WI38 (cell line): Measurements from ENCODE around the gene GRK4.

Source experiments
- H3K4me3 ChIP-seq: 2 replicates; pipeline ENCODE4 v1.5.1; 2011; ENCODE audit warnings: low read depth, mild to moderate bottlenecking, control low read depth, low read length
- TF ChIP-seq, protein P1 (sequence below): IDR thresholded peaks from 2 replicates; pipeline ENCODE4 v1.5.1; 2012; ENCODE audit warnings: low read depth, mild to moderate bottlenecking, control low read depth, low read length

The GRK4 gene

GRCh38 chr4:2928242-2929176 is 34.9 kb upstream of the GRK4 start:
- TF ChIP-seq, protein P1, sequence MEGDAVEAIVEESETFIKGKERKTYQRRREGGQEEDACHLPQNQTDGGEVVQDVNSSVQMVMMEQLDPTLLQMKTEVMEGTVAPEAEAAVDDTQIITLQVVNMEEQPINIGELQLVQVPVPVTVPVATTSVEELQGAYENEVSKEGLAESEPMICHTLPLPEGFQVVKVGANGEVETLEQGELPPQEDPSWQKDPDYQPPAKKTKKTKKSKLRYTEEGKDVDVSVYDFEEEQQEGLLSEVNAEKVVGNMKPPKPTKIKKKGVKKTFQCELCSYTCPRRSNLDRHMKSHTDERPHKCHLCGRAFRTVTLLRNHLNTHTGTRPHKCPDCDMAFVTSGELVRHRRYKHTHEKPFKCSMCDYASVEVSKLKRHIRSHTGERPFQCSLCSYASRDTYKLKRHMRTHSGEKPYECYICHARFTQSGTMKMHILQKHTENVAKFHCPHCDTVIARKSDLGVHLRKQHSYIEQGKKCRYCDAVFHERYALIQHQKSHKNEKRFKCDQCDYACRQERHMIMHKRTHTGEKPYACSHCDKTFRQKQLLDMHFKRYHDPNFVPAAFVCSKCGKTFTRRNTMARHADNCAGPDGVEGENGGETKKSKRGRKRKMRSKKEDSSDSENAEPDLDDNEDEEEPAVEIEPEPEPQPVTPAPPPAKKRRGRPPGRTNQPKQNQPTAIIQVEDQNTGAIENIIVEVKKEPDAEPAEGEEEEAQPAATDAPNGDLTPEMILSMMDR = no peak
- H3K4me3 ChIP-seq = no peak overlapping the region

- TF ChIP-seq, protein P1 = no peak
- H3K4me3 ChIP-seq = no peak overlapping the region
These were observed 33.9 kb upstream of the GRK4 start for GRCh38 chr4:2929469-2929868.

- TF ChIP-seq, protein P1 = no peak
- no peak overlapping the region for H3K4me3 ChIP-seq
These were observed 33.1 kb upstream of the GRK4 start for GRCh38 chr4:2930135-2930757.

DNA sequence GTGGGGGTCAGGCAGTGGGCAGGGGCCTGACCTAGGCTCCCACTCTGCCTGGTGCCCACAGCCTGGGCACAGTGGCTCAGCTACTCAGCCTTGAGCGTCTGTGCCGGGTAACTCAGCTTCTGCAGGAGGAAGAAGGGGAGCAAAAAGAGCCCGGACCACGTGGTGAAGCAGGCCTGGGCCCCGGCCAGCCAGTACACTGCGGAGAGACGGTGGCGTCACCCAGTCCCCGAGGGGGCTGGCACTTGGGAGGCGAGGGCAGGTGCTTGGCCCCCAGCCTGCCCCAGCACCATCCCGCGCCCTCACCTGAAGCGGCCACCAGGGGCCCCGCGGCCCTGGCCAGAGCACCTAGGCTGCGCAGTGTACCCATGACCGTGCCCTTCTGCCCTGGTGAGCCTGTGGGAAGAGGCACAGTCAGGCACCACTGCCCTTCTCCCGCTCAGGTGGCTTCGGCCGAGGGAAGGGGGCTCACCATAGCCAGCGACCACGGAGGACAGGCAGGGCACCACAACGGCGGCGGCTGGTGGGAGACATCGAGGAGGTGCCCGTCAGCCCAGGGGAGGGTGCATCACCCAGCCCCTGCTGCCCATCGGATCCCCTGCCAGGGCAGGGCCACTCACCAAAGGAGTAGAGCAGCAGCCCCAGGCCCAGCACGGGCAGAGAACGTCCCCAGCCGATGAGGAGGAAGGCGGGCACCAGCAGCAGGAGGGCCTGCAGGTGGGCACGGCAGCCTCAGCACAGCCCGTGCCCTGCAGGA is 32.4 kb upstream of the GRK4 start:
- TF ChIP-seq, protein P1 = no peak
- no peak overlapping the region for H3K4me3 ChIP-seq

GRCh38 chr4:2931512-2932301 is 31.7 kb upstream of the GRK4 start:
- no peak overlapping the region for H3K4me3 ChIP-seq

DNA sequence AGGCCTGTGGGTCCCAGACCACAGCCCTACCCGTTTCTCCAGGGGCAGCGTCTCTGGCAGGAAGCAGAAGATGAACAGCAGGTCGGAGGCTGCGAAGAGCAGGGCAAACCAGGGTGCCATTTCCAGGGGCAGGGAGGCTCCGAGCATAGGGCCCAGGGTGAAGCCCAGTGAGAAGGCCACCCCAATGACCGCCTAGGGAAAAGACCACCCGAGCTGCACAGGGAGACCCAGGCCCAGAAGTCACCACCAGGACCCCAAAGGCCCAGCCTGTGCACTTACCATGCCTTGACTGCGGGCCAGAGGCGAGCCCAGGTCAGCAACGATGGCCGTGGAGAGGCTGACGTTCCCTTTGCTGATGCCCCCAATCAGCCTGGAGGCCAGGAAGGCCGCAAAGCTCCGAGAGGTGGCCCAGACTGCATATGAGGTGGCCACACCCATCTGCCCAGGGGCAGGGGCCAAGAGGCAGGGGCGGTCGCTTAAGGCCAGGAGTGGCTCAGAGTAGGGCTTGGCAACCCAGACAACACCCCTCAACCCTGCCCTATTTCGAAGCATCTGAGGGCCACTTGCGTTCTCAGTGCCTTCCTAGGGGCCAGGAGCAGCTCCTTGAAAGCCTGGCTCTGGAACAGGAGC is 30.9 kb upstream of the GRK4 start:
- TF ChIP-seq, protein P1 = no peak
- peak overlapping the region; percentile 19; the same call in 1 of the 2 replicates for H3K4me3 ChIP-seq

More at GRCh38 chr4:2931512-2932301, 31.7 kb upstream of the GRK4 start:
- TF ChIP-seq, protein P1 = no peak
